SKM-1 (cell line): Measurements from ENCODE around the gene MYBPC3.
"Not testable (repeated sequence)": the region's sequence is repeated elsewhere in the genome, so short reads cannot be mapped to it uniquely, and the experiment has no call there.

Experiments used
- DNase-seq: peaks from one replicate; lab custom pipeline; 2025; ENCODE audit not compliant: unreplicated experiment; lab: John Stamatoyannopoulos, UW

MYBPC3 gene

DNA sequence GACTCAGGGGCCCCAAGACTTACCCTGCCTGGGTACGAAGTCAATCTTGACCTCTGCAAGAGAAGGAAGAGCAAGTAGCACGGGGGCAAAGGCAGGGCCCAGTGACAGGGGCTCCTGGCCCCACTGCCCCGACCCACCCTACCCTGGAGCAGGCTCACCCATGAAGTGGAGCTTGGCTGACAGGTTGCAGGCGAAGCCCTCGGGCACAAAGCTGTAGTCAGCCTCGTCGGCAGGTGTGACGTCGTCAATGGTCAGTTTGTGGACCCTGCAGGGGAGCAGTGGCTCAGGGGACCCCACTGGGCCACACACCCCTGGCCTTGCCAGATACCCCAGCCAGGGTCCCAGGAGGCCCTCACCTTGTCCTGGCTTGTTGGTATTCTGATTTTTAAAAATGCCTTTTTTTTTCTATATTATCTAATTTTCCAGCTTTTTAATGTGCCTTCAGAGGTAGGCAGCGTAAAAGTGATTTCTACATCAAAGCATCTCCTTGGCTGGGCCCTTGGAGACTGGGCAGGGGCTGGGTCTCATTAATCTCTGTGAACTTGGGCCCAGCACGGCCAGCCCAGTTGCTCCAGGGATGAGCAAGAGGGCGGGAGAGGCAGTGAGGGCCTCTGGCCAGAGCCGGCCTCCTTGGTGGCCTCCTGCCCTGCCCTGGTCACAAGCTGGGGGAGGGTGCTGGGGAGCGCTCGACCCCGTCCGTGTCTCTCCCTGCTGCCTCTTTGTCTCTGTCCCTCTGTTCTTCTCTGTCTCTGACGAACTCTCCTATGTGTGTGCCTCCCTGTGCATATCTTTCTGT, 11.3 kb downstream of the MYBPC3 start:
- no peak for DNase-seq

DNA sequence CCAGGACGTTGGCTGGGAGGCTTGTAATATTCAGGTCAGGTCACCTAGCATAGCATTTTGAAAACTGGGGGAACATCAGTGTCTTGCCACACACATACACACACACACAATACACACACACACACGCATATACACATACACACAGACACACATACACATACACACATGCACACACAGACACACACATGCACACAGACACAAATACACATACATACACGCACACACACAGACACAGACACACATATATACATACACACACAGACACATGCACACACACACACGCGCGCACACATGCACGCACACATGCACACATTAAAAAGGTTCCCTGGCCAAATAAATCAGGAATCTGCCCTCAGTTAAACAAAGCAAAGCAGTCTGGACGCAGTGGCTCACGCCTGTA, 12.5 kb downstream of the MYBPC3 start:
- no peak for DNase-seq

DNA sequence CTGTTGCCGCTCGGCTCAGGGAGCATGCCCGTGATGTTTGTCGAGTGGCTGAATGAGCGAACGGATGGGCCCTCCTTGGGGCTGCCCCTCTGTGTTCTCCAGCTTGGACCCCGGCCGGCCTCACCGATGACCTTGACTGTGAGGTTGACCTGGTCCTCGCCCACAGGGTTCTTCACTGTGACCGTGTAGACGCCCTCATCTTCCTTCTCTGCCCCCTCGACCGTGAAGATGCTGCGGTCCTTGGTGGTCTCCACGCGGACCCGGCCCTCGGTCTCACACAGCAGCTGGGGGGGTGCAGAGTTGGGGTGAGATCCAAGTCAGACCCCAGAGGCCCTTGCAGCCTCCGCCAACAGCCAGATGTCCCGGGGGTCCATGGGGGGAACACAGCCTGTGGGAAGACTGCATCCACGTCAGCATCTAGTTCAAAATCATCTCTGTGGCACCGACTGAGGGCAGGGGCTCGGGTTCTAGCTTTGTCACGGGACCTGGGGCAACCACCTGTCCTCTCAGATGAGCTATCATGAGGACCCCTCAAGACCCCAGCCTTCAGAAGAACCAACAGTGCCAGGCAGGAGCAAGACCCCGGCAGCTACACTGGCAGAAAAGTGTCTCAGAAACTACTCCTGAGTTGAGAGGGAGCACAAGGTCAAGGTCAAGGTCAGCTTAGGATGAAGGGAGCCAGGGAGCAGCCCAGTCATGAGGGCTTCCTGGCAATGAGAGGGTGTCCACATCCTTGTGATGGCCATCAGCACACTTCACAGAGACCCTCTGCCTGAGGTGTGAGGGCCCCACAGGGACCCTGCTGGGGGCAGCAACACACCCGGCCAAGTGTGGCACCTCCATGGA, 13.9 kb downstream of the MYBPC3 start:
- DNase-seq: no peak

DNA sequence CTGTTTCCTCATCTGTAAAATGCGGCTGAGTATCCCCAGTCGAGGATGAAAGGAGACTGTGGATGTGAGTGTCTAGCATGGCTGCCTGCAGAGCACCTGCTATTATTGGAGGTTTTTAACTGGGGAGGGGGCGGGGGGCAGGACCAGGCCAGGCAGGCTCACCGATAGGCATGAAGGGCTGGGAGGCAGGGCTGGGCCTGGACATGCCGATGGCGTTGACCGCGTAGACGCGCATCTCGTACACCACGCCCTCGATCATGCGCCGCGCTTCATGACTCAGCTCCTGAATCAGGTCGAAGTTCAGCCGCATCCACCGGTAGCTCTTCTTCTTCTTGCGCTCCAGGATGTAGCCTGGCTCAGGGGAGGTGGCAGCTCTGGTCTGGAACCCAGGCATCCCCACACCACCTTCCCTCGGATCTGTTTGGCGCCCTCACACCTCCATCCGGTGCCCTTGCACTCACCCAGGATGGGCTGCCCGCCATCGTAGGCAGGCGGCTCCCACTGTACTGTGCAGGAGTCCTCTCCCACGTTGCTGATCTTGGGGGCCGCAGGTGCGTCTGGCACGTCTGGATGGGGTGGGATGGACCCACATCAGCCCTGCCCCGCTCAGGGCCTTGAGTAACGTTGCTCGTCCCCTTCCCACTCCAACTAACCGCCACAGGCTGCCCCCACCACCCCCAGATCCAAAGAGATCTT, 15.1 kb downstream of the MYBPC3 start:
- no peak for DNase-seq

DNA sequence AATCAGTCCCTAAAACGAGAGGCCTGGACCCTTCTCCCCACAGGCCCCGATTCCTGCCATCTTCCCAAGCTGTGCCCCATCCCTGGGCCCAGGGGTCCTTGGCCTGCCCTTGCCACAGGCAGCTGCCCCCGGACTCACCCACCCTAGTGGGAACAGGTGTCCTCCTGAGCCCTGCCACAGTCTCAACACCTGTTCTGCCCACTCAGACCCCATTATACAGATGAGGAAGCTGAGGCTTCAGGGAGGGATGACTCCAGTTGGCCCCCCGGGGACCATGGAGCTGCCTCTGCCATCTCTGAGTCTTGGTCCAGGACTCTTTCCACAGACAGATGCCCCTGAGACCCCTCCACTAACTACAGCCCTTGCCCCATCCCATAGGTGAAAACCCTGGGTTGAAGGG, 15.9 kb downstream of the MYBPC3 start:
- no peak for DNase-seq

DNA sequence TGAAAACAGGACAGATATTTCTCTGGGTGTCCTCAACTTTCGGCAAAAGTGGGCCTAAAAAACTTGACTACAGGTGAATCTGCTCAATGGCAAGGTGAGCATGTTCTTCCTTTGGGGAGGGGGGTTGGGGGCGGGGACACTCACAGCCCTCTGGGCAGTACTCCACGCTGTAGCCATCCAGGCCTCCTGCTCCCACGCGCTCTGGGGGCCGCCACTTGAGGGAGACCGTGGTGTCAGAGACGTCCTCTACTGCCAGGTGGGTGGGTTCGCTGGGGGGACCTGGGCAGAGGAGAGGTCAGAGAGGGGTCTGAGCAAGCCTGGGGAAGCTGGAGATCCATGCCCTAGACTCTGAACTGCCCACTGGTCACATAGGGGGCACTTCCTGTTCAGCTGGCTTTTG, 16.8 kb downstream of the MYBPC3 start:
- DNase-seq: no peak

DNA sequence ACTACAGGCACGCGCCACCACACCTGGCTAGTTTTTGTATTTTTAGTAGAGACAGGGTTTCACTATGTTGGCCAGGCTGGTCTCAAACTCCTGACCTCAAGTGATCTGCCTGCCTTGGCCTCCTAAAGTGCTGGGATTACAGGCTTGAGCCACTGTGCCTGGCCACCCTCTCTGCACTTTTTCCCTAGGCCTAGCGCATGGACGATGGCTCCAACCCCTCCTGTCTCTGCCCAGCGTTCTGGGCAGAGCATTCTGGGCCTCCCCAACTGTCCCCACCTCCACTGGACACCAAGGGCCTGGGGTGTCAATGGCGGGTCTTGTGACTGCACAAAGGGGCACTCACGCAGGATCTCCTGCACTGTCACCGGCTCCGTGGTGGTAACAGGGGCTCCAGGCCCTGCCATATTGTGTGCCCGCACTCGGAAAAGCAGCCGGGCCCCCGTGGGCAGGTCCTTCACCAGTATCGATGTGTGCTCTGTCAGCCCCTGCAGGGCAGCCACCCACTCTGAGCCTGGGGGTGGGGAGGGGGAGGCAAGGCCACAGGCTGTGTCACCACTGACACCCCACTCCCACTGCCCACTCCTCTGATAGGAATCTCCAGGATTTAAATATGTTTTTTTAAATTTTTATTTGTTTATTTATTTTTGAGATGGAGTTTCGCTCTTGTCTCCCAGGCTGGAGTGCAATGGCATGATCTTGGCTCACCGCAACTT, 17.6 kb downstream of the MYBPC3 start:
- not testable (repeated sequence) for DNase-seq

DNA sequence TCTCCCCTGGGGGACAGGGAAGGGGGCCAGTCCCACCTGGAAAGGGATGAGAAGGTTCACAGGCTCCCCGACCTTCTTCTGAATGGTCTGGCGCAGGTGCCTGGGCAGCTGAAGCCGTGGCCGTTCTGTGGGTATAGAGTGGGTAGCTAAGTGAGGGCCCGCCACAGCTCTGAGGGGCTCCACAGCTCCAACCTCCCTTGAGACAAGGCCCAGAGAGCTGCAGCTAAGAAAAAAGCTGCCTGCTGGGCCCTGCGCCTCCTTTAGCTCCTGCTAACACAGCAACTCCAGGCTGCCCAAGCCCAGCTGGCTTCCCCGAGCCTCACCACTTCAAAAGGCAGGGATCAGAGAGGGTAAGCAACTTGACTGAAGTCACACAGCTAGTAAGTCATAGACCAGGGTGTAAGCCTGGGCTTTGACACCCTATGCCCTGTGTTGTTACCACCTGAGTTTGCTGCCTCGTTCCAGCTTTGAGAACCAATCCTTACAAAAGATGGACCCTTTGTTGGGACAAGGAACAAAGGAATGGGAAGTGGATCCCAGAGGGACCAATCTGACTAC, 18.5 kb downstream of the MYBPC3 start:
- no peak for DNase-seq

DNA sequence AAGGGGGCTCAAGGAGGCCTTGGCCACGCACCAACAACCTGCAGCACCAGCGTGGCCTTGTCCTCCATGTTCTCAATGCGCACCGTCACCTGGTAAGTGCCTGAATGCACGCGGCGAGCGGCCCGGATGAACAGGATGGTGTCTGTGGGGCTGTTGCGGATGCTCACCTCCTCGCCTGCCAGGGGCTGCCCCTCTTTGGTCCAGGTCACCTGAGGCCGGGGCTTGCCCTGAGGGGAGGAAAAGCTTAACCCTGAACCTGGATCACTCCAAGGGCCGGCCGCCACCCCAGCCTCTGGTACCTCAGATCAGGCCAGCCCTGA, 19.0 kb downstream of the MYBPC3 start:
- DNase-seq: no peak

DNA sequence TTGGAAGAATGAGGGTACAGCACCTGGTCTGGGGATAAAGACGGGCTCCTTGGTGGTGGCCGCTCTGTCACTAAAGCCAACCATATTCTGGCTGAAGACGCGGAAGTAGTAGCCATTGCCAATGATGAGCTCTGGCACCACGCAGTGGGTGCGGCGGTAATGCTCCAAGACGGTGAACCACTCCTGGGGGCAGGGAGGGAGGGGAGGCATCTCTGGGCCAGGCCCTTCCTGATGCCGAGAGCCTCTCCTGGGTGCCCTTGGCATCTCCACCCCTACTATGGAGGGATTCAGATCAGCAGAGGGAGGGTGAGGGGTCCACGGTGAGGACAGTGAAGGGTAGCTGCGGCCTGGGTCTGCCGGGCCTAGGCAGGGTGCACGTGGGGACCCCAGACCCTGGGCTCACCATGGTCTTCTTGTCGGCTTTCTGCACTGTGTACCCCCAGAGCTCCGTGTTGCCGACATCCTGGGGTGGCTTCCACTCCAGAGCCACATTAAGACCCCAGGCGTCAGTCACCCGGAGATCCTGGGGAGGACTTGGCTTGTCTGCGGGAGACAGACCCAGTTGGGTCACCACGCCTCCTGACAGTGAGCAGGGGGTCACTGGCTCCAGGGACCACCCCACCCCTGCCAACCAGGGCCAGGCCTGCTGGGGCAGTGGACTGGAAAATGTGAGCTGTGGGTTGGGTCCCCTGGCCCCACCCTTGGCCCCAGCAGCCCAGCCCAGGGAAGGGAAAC, 19.5 kb downstream of the MYBPC3 start:
- no peak for DNase-seq

DNA sequence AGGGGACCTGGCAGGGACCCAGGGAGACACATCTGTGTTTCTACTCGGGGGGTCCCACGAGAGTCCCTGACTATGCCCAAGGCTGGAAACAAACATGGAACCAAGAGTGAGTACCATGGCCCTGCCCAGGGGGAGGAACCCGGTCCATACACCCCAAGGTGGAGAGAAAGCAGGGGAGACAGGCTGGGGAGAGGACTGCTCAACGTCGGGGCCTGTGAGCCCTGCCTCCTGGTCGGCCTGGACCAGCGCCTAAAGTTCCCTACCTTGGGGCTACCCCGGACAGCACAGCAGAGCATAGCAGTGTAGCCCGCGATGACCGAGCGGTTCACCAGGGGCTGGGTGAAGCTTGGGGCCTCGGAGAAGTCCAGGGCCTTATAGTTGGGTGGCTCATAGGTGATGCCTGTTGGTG, 20.2 kb downstream of the MYBPC3 start:
- DNase-seq: no peak

DNA sequence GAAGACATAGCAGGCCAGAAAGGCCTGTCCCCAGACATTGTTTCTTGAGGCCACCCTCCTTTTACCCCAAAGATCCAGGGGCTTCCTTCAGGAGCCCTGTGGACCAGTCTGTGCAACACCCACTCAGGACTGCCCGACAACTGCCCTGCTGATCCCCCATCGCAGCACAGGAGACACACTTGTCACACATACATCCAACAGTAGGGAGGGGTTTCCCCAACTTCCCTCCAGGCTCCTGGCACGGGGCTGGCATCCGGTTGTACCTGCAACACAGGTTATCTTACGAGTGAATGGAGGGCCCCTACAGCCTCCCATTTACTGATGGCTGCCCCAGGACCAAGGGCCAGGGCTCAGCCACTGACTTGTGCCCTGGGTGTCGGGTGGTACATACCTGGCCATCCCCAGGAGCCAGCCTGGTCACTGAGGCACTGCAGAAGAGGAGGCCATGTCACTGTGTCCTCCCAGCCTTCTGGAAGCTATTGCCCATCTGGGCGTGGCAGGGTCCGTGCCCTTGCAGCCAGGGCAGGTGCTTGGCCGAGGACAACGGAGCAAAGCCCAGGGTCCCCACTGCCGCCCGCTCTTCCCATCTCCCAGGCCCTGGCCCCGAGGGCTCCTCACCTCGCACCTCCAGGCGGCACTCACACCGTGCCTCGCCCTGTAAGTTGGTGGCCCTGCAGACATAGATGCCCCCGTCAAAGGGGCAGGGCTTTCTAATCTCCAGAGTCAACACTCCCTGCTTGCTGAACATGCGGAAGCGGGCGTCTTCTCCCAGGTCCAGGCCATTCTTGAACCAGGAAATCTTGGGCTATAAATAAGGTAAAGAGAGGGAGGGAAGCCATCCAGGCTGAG, 20.8 kb downstream of the MYBPC3 start:
- no peak for DNase-seq

DNA sequence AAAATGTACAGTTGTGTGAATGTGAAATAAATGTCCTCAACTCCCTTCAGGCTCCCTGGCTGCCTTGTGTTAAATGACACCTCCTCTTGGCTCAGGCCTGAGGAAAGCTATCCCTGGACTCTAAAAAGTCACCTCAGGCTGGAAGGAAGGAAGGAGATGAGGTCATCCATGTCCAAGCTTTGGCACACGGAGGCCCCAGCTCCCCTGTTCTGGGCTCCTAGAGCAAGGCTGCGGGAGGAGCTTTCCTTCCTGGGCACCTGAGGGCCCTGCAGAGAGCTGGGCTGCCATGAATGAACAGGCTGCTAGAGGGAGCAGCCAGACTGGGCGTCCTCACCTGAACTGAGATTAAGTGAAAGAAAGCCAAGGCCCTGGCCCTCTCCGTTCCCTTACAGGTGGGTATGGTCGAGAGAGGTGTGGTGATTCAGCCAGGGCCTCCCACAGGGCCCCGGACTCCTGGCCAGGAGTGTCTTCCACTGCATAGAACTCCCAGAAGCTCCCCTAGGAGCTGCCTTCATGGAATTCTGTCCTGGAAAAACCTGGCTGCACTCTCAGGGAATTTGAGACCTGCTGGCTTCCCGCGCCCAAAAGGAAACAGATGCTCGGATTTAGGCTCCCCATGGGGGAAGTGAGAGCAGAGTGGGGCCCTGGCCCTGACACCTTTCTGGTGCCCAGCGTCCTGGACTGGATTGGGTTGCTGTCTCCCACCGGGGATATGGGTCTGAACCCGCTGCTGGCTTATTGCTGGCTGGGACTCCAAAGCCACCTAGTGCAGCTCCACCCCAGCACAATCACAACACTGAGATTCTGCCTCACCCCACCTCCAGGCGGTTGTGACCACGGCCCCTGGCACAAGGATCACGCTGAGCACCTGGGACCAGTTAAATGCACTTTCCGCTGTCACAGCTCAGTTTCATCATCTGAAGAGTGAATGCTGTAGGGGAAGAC, 22.2 kb downstream of the MYBPC3 start:
- DNase-seq: no peak

DNA sequence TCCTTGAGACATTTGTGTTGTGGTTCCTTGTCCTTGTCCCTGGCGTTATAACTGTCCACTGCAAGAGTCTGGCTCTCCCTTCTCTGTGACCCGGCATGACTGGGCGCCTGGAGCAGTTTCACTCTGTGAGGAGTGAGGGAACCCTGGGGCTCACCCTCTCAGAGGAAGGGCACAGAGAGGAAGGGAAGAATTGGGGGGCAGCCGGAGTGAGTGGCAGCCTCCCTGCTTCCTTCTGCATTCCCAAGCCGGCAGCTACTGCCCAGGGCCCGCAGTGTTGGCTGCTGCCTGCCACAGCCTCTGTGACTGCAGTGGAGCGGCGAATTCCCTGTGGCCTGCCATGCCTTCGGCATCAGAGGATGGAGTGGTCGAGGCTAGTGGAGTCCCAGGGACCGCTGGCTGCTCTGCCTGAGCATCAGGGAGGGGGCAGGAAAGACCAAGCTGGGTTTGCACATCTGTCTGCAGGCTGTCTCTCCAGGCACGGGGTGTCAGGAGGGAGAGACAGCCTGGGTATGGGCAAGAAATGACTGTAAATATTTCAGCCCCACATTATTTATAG, 23.0 kb downstream of the MYBPC3 start:
- DNase-seq: no peak

DNA sequence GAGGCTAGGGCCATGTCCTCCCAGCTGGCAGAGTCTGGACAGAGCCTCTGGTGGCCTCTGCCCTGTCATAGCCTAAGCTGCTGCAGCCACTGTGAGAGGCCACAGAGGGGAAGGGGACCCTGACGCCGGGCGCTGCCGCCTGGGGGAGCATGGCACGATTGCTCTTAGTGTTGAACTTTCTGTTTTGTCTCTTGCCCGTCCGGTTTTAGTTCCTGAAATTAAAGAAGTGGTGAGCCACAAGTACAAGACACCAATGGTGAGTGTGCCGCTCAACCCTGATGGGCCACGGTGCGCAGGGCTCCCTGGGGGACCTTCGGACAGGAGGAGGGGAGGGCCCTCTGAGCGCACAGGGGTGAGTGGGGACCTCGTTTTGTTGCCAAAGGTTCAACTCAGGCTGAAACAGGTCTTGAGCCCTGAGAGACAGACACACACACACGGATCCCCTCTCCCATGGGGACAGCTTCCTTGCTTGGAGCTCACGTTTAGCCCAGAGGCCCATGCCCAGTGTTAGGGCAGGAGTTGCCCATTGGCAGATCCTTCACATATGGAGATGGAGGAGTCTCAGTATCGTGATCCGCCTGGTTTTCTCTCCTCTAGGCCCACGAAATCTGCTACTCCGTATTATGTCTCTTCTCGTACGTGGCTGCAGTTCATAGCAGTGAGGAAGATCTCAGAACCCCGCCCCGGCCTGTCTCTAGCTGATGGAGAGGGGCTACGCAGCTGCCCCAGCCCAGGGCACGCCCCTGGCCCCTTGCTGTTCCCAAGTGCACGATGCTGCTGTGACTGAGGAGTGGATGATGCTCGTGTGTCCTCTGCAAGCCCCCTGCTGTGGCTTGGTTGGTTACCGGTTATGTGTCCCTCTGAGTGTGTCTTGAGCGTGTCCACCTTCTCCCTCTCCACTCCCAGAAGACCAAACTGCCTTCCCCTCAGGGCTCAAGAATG, 23.8 kb downstream of the MYBPC3 start:
- DNase-seq: no peak

DNA sequence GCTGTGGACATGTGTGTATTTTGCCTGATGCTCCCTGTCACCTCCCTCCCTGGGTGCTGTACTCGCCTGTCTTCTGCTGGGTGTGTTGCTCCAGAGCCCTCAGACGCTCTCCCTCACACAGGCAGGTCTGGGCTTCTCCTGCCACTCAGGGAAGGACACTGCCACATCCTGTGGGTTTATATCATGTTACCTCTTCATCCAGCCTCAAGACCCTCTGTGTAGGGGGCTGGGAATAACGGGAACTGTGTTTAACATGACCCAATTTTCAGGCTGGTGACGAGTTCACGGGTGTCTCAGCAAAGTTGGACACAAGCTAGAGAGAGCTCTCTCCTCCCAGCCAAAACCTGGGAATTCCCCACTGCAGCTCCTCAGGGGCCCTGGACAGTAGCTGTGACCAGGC, 24.6 kb downstream of the MYBPC3 start:
- no peak for DNase-seq

DNA sequence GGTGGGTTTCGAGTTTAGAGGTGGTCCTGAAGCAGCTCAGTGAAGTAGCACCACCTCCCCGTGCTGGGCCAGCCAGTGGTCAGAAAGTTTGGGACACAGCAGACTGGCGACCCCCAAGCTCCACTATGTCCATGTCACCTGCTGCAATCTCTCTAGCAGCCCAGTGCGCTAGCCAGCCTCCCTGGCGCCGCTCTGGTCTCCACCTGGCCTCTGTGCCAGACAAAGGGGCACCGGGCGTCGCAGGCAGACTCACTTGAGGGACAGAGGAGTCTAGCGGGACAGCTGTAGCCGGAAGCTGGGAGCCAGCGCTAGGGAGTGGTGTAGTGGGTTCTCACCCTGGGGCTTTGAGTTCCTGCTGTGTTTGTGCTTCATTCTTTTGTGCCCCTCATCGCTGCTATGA, 25.5 kb downstream of the MYBPC3 start:
- DNase-seq: no peak
